Activated T-cell treated with anti-CD3 and anti-CD28 coated beads for 4 hours (primary cell): ENCODE results near the gene FIGNL1.
"Not testable (repeated sequence)": the region's sequence is repeated elsewhere in the genome, so short reads cannot be mapped to it uniquely, and the experiment has no call there.

Experiments
- DNase-seq: peaks from one replicate; pipeline ENCODE4 v3.0.0-alpha.2; 2020

FIGNL1 gene

GRCh38 chr7:50470250-50471163 lies 20.4 kb upstream of the FIGNL1 start:
- DNase-seq = no peak

GRCh38 chr7:50469181-50469580 lies 19.0 kb upstream of the FIGNL1 start:
- DNase-seq = no peak

- DNase-seq = peak; percentile 74
Observed at GRCh38 chr7:50467817-50468610, 17.9 kb upstream of the FIGNL1 start.

GRCh38 chr7:50466815-50467585 lies 16.9 kb upstream of the FIGNL1 start:
- DNase-seq = no peak

GRCh38 chr7:50463035-50463434 lies 12.9 kb upstream of the FIGNL1 start:
- no peak for DNase-seq

- DNase-seq = no peak
Observed at GRCh38 chr7:50462361-50462760, 12.2 kb upstream of the FIGNL1 start.

GRCh38 chr7:50461695-50462094 lies 11.5 kb upstream of the FIGNL1 start:
- no peak for DNase-seq

GRCh38 chr7:50459183-50459582 lies 9.0 kb upstream of the FIGNL1 start:
- not testable (repeated sequence) for DNase-seq

GRCh38 chr7:50458651-50459050 lies 8.5 kb upstream of the FIGNL1 start:
- not testable (repeated sequence) for DNase-seq

- no peak for DNase-seq
Observed at GRCh38 chr7:50456371-50457123, 6.4 kb upstream of the FIGNL1 start.

GRCh38 chr7:50455658-50456057 lies 5.5 kb upstream of the FIGNL1 start:
- DNase-seq = no peak

GRCh38 chr7:50454968-50455367 lies 4.8 kb upstream of the FIGNL1 start:
- DNase-seq = no peak

GRCh38 chr7:50450590-50451032 lies 461 bp upstream of the FIGNL1 start:
- no peak for DNase-seq

GRCh38 chr7:50449501-50449880 lies 659 bp downstream of the FIGNL1 start:
- no peak for DNase-seq

- no peak for DNase-seq
Observed at GRCh38 chr7:50448823-50449222, 1.3 kb downstream of the FIGNL1 start.

- no peak for DNase-seq
Observed at GRCh38 chr7:50446542-50446960, 3.6 kb downstream of the FIGNL1 start.

GRCh38 chr7:50436133-50436806 lies 13.9 kb downstream of the FIGNL1 start:
- no peak for DNase-seq

GRCh38 chr7:50431722-50432305 lies 18.3 kb downstream of the FIGNL1 start:
- no peak for DNase-seq

GRCh38 chr7:50431316-50431715 lies 18.8 kb downstream of the FIGNL1 start:
- DNase-seq = no peak

GRCh38 chr7:50428911-50429310 lies 21.2 kb downstream of the FIGNL1 start:
- DNase-seq = no peak

GRCh38 chr7:50427518-50427917 lies 22.6 kb downstream of the FIGNL1 start:
- no peak for DNase-seq
